Endodermal cell (in vitro differentiated cells): ENCODE measurements around the gene IRS1. TPM values are rescaled to one million over a fixed set of nuclear protein-coding genes. Genes with fewer than 3 reads are reported as not detected.

ENCODE experiments used
- DNase-seq: peaks from one replicate; pipeline ENCODE4 v3.0.0-alpha.2; 2017
- H3K27ac ChIP-seq: 2 replicates; pipeline ENCODE4 v1.5.1; 2013; ENCODE audit warnings: mild to moderate bottlenecking, low read depth, low read length, moderate library complexity
- H3K27me3 ChIP-seq: 2 replicates; pipeline ENCODE4 v1.6.1; 2013; ENCODE audit warnings: mild to moderate bottlenecking, low read length, moderate library complexity; ENCODE audit not compliant: insufficient read depth, control insufficient read depth, poor library complexity, severe bottlenecking
- H3K36me3 ChIP-seq: 2 replicates; pipeline ENCODE4 v1.7.0; 2013; ENCODE audit warnings: mild to moderate bottlenecking, low read length, moderate library complexity; ENCODE audit not compliant: control insufficient read depth, insufficient read depth
- H3K4me1 ChIP-seq: one replicate; pipeline ENCODE4 v1.7.0; 2013; ENCODE audit warnings: low read length; ENCODE audit not compliant: control insufficient read depth, insufficient read depth
- H3K4me3 ChIP-seq: 2 replicates; pipeline ENCODE4 v1.5.1; 2013; ENCODE audit warnings: mild to moderate bottlenecking, low read length, moderate library complexity
- H3K9ac ChIP-seq: 2 replicates; pipeline ENCODE4 v1.6.1; 2013; ENCODE audit warnings: mild to moderate bottlenecking, low read length, moderate library complexity; ENCODE audit not compliant: poor library complexity, severe bottlenecking; ENCODE audit errors: extremely low read depth
- H3K9me3 ChIP-seq: 2 replicates; pipeline ENCODE4 v1.6.1; 2013; ENCODE audit warnings: mild to moderate bottlenecking, low read length, moderate library complexity; ENCODE audit not compliant: control insufficient read depth
- H3K27ac Mint-ChIP-seq: 2 replicates; pipeline ENCODE4 v1.8.0; 2020; ENCODE audit warnings: mixed read lengths
- H3K27me3 Mint-ChIP-seq: 2 replicates; pipeline ENCODE4 v1.8.0; 2021; ENCODE audit warnings: mild to moderate bottlenecking, mixed read lengths; ENCODE audit not compliant: insufficient read depth
- H3K36me3 Mint-ChIP-seq: 2 replicates; pipeline ENCODE4 v1.8.0; 2020; ENCODE audit warnings: low read depth, mixed read lengths
- H3K4me1 Mint-ChIP-seq: 2 replicates; pipeline ENCODE4 v1.8.0; 2020; ENCODE audit warnings: mixed read lengths
- H3K4me3 Mint-ChIP-seq: 2 replicates; pipeline ENCODE4 v1.8.0; 2020; ENCODE audit warnings: mild to moderate bottlenecking, moderate library complexity, mixed read lengths
- H3K9me3 Mint-ChIP-seq: 2 replicates; pipeline ENCODE4 v1.8.0; 2020; ENCODE audit warnings: mild to moderate bottlenecking, mixed read lengths
- CTCF ChIP-seq: fragments of 200-600 bp; sonication (generic); conservative IDR thresholded peaks from 2 replicates; pipeline ENCODE4 v1.5.0; 2021; ENCODE audit warnings: antibody characterized with exemption, mild to moderate bottlenecking
- WGBS, 2 experiments: methylation state at CpG; one replicate each; pipeline versions ENCODE4 v1.1.5 to v1.1.7; 2013; ENCODE audit warnings: missing lambda C conversion rate in 2 of 2, mixed read lengths in 1 of 2; ENCODE audit not compliant: insufficient coverage in 1 of 2, insufficient read length in 1 of 2; 5-methylcytosine and 5-hydroxymethylcytosine counted together
- total RNA-seq, 2 donors: library from RNA; stranded (reverse); fragmentation: NEBNext Ultra II Directional in 1 of 2; extraction: Animal tissue kit (Norgen Biotek cat#: 25700) in 1 of 2; gene quantifications; 2 replicates in 1 of 2; 3 replicates in 1 of 2; pipeline ENCODE4 v1.2.1, GENCODE V29; 2021

IRS1 gene
- total RNA-seq, 2 donors from 2014 or later = 16.2 to 16.6 TPM

- no peak overlapping the region for H3K9ac ChIP-seq
- peaks cover 24% of the 10 kb centered on the region for H3K4me1 Mint-ChIP-seq
Observed at GRCh38 chr2:226794196-226794661, 5.4 kb downstream of the IRS1 start.

GRCh38 chr2:226793646-226794045 lies 6.0 kb downstream of the IRS1 start:
- H3K27ac Mint-ChIP-seq = no peak overlapping the region
- no peak for DNase-seq
- no peaks in the 10 kb centered on the region for H3K27me3 ChIP-seq
- H3K27ac ChIP-seq = no peak overlapping the region
- H3K9me3 ChIP-seq = no peaks in the 10 kb centered on the region
- no peak overlapping the region for H3K9ac ChIP-seq
- no peak for TF ChIP-seq CTCF
- H3K36me3 ChIP-seq = peaks cover 5% of the 10 kb centered on the region
- H3K27me3 Mint-ChIP-seq = no peaks in the 10 kb centered on the region
- H3K9me3 Mint-ChIP-seq = no peaks in the 10 kb centered on the region
- 76 to 89% methylated on average over 2 of the region's 2 CpGs for WGBS, 2 experiments
- H3K4me1 Mint-ChIP-seq = peaks cover 28% of the 10 kb centered on the region
- H3K4me1 ChIP-seq = peaks cover 7% of the 10 kb centered on the region
- peak overlapping the region; percentile 77 for H3K4me3 ChIP-seq
- H3K4me3 Mint-ChIP-seq = peak overlapping the region; percentile 38
- peaks cover 25% of the 10 kb centered on the region for H3K36me3 Mint-ChIP-seq

More at GRCh38 chr2:226794196-226794661, 5.4 kb downstream of the IRS1 start:
- Mint-ChIP-seq H3K27me3 (no peaks in the 10 kb centered on the region), H3K9me3 (no peaks in the 10 kb centered on the region), H3K27ac (no peak overlapping the region), H3K36me3 (peaks cover 25% of the 10 kb centered on the region), H3K4me3 (peak overlapping the region; percentile 38)
- DNase-seq = no peak
- peak overlapping the region; percentile 77 for H3K4me3 ChIP-seq
- peaks cover 5% of the 10 kb centered on the region for H3K36me3 ChIP-seq
- no peak overlapping the region for H3K27ac ChIP-seq
- 83% methylated on average over 4 of the region's 4 CpGs; no CpG with 5 or more reads in 1 of the 2 experiments for WGBS, 2 experiments
- no peaks in the 10 kb centered on the region for H3K9me3 ChIP-seq
- no peaks in the 10 kb centered on the region for H3K27me3 ChIP-seq
- TF ChIP-seq CTCF = no peak
- H3K4me1 ChIP-seq = peaks cover 7% of the 10 kb centered on the region

- Mint-ChIP-seq H3K27me3 (no peaks in the 10 kb centered on the region), H3K9me3 (no peaks in the 10 kb centered on the region), H3K36me3 (peaks cover 20% of the 10 kb centered on the region), H3K4me3 (peak overlapping the region; percentile 74), H3K4me1 (peaks cover 28% of the 10 kb centered on the region), H3K27ac (peak overlapping the region; percentile 76)
- H3K4me1 ChIP-seq = peaks cover 7% of the 10 kb centered on the region
- no peak for TF ChIP-seq CTCF
- no peaks in the 10 kb centered on the region for H3K27me3 ChIP-seq
- H3K9me3 ChIP-seq = no peaks in the 10 kb centered on the region
- WGBS, 2 experiments = 38 to 50% methylated on average over 3 to 7 of the region's 7 CpGs
- no peak overlapping the region for H3K9ac ChIP-seq
- H3K27ac ChIP-seq = peak overlapping the region; percentile 83
- peak; percentile 51 for DNase-seq
- peak overlapping the region; percentile 77 for H3K4me3 ChIP-seq
- peaks cover 4% of the 10 kb centered on the region for H3K36me3 ChIP-seq
Observed at GRCh38 chr2:226792155-226792881, 7.3 kb downstream of the IRS1 start.
